MM.1S (cell line): ENCODE measurements around the gene TMPRSS9.

Experiments used
- DNase-seq: peaks from one replicate; pipeline ENCODE4 v3.0.0-alpha.2; 2015
- H2AFZ ChIP-seq: fragments of 300-600 bp; sonication (generic); 2 replicates; pipeline ENCODE4 v1.6.0; 2016; ENCODE audit warnings: antibody characterized with exemption, low read length
- H3F3A ChIP-seq: fragments of 300-600 bp; sonication (generic); 2 replicates; pipeline ENCODE4 v1.6.1; 2016; ENCODE audit warnings: mild to moderate bottlenecking, antibody characterized with exemption, low read length, moderate library complexity, mixed read lengths; ENCODE audit not compliant: insufficient read depth
- H3K27ac ChIP-seq: fragments of 300-600 bp; sonication (generic); 2 replicates; pipeline ENCODE4 v1.5.1; 2016; ENCODE audit warnings: mild to moderate bottlenecking, low read length
- H3K27me3 ChIP-seq: fragments of 300-600 bp; sonication (generic); replicated peaks from 2 replicates; pipeline ENCODE4 v1.6.0; 2016; ENCODE audit warnings: low read length; ENCODE audit not compliant: insufficient read depth
- H3K36me3 ChIP-seq: fragments of 300-600 bp; sonication (generic); replicated peaks from 2 replicates; pipeline ENCODE4 v1.6.1; 2016; ENCODE audit warnings: mild to moderate bottlenecking, low read length, mixed read lengths; ENCODE audit not compliant: insufficient read depth
- H3K4me1 ChIP-seq: fragments of 300-600 bp; sonication (generic); 2 replicates; pipeline ENCODE4 v1.6.1; 2016; ENCODE audit warnings: low read length, mixed read lengths
- H3K4me2 ChIP-seq: fragments of 300-600 bp; sonication (generic); 2 replicates; pipeline ENCODE4 v1.6.0; 2016; ENCODE audit warnings: low read depth, low read length
- H3K4me3 ChIP-seq: fragments of 300-600 bp; sonication (generic); 2 replicates; pipeline ENCODE4 v1.5.1; 2016; ENCODE audit warnings: low read length, mixed read lengths
- H3K79me2 ChIP-seq: fragments of 300-600 bp; sonication (generic); 2 replicates; pipeline ENCODE4 v1.6.1; 2016; ENCODE audit warnings: mixed run types, low read length, mixed read lengths
- H3K9ac ChIP-seq: fragments of 300-600 bp; sonication (generic); 2 replicates; pipeline ENCODE4 v1.6.1; 2016; ENCODE audit warnings: low read length, mixed read lengths
- H3K9me2 ChIP-seq: fragments of 300-600 bp; sonication (generic); replicated peaks from 2 replicates; pipeline ENCODE4 v1.6.1; 2016; ENCODE audit warnings: mild to moderate bottlenecking, low read length, mixed read lengths; ENCODE audit not compliant: insufficient read depth
- H3K9me3 ChIP-seq: fragments of 300-600 bp; sonication (generic); replicated peaks from 2 replicates; pipeline ENCODE4 v1.6.1; 2016; ENCODE audit warnings: mild to moderate bottlenecking, low read length, mixed read lengths; ENCODE audit not compliant: insufficient read depth
- H4K20me1 ChIP-seq: fragments of 300-600 bp; sonication (generic); 2 replicates; pipeline ENCODE4 v1.6.1; 2016; ENCODE audit warnings: mild to moderate bottlenecking, low read length, moderate library complexity, mixed read lengths; ENCODE audit not compliant: insufficient read depth
- EZH2 ChIP-seq: fragments of 300-600 bp; sonication (generic); optimal IDR thresholded peaks from 2 replicates; pipeline ENCODE3; 2017; ENCODE audit warnings: low read depth, mild to moderate bottlenecking, antibody characterized with exemption, low read length, mixed read lengths
- EZH2phosphoT487 ChIP-seq: fragments of 300-600 bp; sonication (generic); IDR thresholded peaks from 2 replicates; pipeline ENCODE4 v1.6.1; 2018; ENCODE audit warnings: antibody characterized with exemption, low read length
- TF ChIP-seq, protein P1 (sequence below): fragments of 300-600 bp; sonication (generic); IDR thresholded peaks from 2 replicates; pipeline ENCODE4 v1.5.1; 2016; ENCODE audit warnings: antibody characterized with exemption, low read length, mixed read lengths

TMPRSS9 gene

DNA sequence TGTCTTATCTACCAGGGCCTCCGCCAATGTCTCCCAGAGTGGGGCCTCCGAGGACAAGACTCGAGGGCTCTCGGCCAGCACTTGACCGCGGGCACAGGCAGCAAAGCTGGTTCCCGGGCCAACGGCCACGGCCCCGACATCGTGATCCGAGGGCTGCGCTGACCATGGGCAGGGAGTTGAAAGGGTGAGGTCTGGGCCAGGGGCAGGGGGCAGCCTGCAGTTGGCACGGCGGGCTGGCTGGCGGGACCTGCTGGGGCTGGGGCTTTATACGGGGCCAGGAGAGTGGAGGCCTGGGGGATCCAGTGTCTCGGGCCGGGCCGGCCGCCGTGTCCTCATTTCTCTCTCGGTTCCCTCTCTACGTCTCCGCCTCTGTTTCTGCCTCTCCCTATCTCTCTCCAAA lies 42.3 kb upstream of the TMPRSS9 start:
- H3K9ac ChIP-seq: no peak overlapping the region

DNA sequence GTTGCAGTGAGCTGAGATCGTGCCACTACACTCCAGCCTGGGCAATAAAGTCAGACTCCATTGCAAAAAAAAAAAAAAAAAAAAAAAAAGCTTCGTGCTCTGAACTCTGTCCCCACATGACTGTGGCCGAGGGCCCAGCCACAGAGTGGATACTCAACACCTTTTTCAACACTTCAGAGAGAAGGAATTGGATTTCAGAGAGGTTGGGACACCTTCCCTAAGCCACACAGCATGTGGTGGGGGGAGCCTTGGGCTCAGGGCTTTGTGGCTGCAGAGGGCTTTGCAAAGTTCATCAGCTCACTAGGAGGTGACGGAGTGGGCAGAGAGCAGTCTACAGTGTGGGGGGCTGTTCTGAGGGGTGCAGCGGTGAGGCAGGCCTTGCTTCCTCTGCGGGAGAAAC lies 41.1 kb upstream of the TMPRSS9 start:
- Histone ChIP-seq H2AFZ (no peak overlapping the region), H3K9me2 (no peaks in the 10 kb centered on the region), H3K4me3 (no peak overlapping the region), H3K9ac (no peak overlapping the region), H3K27ac (no peak overlapping the region), H3K79me2 (peaks cover 4% of the 10 kb centered on the region), H3F3A (peaks cover 5% of the 10 kb centered on the region; the same call in 1 of the 2 replicates), H3K9me3 (no peaks in the 10 kb centered on the region), H4K20me1 (no peaks in the 10 kb centered on the region), H3K27me3 (peaks cover 18% of the 10 kb centered on the region), H3K4me2 (no peak overlapping the region), H3K4me1 (no peaks in the 10 kb centered on the region), H3K36me3 (no peaks in the 10 kb centered on the region)
- no peak for TF ChIP-seq EZH2phosphoT487
- TF ChIP-seq, protein P1, sequence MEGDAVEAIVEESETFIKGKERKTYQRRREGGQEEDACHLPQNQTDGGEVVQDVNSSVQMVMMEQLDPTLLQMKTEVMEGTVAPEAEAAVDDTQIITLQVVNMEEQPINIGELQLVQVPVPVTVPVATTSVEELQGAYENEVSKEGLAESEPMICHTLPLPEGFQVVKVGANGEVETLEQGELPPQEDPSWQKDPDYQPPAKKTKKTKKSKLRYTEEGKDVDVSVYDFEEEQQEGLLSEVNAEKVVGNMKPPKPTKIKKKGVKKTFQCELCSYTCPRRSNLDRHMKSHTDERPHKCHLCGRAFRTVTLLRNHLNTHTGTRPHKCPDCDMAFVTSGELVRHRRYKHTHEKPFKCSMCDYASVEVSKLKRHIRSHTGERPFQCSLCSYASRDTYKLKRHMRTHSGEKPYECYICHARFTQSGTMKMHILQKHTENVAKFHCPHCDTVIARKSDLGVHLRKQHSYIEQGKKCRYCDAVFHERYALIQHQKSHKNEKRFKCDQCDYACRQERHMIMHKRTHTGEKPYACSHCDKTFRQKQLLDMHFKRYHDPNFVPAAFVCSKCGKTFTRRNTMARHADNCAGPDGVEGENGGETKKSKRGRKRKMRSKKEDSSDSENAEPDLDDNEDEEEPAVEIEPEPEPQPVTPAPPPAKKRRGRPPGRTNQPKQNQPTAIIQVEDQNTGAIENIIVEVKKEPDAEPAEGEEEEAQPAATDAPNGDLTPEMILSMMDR: no peak
- no peak for TF ChIP-seq EZH2
- no peak for DNase-seq

More for the DNA sequence above, 42.3 kb upstream of the TMPRSS9 start:
- no peaks in the 10 kb centered on the region for H3K9me3 ChIP-seq
- TF ChIP-seq EZH2phosphoT487 (no peak), EZH2 (no peak)
- TF ChIP-seq, protein P1: no peak
- no peak overlapping the region for H3K27ac ChIP-seq
- H3F3A ChIP-seq: peaks cover 5% of the 10 kb centered on the region; the same call in 1 of the 2 replicates
- no peak overlapping the region for H3K4me3 ChIP-seq
- no peaks in the 10 kb centered on the region for H3K9me2 ChIP-seq
- peaks cover 30% of the 10 kb centered on the region for H3K27me3 ChIP-seq
- H3K4me2 ChIP-seq: no peak overlapping the region
- H3K4me1 ChIP-seq: no peaks in the 10 kb centered on the region
- no peaks in the 10 kb centered on the region for H4K20me1 ChIP-seq
- H3K79me2 ChIP-seq: no peaks in the 10 kb centered on the region
- H2AFZ ChIP-seq: no peak overlapping the region
- DNase-seq: no peak
- no peaks in the 10 kb centered on the region for H3K36me3 ChIP-seq

DNA sequence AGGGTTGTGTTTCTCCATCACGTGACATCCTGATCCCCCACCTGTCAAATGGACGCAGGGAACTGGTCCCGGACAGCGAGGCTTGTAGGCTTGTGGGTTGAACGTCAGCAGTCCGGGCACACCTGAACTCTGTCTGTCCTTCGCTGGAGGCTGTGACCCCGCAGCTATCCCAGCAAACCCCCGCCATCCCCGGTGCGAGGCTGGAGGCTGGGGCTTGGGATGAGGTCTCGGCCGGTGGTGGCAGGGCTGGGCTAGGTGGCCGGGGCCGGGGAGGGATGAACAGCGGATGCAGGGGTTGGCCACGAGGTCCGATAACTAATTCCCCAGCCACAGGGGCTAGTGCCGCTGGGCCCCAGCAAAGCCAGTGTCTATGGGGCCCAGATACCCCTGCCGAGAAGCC lies 40.5 kb upstream of the TMPRSS9 start:
- Histone ChIP-seq H3F3A (peaks cover 5% of the 10 kb centered on the region; the same call in 1 of the 2 replicates), H3K79me2 (peaks cover 10% of the 10 kb centered on the region), H4K20me1 (no peaks in the 10 kb centered on the region), H3K4me2 (no peak overlapping the region), H3K4me1 (no peaks in the 10 kb centered on the region), H2AFZ (no peak overlapping the region), H3K36me3 (no peaks in the 10 kb centered on the region), H3K9me2 (no peaks in the 10 kb centered on the region), H3K9me3 (no peaks in the 10 kb centered on the region), H3K4me3 (no peak overlapping the region), H3K9ac (no peak overlapping the region), H3K27ac (no peak overlapping the region), H3K27me3 (peaks cover 12% of the 10 kb centered on the region; the same call in 1 of the 2 replicates)
- TF ChIP-seq EZH2 (no peak), EZH2phosphoT487 (no peak)
- TF ChIP-seq, protein P1: no peak
- no peak for DNase-seq
